A549 treated with AZD9567 at 1 μM for 4 hours (cell line): ENCODE data around the gene CDC7. TPM values are rescaled to one million over a fixed set of nuclear protein-coding genes. Genes with fewer than 3 reads are reported as not detected.

ENCODE experiments used
- total RNA-seq: library from RNA; stranded (reverse); fragments of 200-300 nt; extraction: Qiagen RNA extraction; gene quantifications from 5 replicates; pipeline ENCODE4 v1.2.3, GENCODE V29; 2022; ENCODE audit not compliant: insufficient read depth

The CDC7 gene
- total RNA-seq = 4.3 to 6.2 TPM (median 5.1 TPM) in 5 replicates

DNA sequence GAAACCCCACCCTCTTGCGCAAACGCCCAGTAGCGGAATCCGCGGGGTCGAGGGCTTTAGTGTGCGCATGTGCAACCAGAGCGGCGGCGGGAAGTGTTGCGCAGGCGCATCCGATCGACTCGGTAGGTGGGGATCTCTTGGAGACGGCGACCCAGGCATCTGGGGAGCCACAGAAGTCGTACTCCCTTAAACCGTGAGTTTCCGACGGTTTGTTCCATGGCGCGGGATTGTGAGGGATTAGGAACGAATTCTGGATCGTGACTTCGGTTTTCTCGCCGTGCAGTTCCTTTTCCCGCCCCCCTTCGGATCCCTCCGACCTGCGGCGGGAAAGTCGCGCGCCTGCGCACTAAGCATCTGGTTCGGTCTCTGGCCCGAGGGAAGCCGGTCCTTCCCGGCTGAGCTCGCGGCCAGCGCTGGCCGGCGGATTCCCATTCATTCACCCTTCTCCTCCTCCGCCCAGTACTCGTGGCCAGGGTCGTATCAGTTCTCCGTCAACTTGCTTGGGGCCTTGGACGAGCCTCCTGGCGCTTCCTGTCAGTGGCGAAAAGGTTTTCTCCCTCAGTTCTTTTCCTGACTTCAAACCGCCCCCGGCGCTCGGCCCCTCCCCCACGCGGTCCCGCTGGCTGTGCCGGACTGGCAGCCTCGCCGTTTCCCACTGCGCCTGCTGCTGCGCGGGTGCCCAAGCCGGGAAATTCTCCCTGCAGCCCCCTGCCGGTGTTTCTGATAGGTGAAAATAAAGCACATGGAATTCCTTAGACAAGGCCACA lies at the start of gene CDC7:
CDC7 (plus strand) TSS at position 96 of the 767 bp plus-strand sequence. CDS start 866 bp downstream, outside the sequence.

Other genes starting within 250 kb of the CDC7 start
- 0.06 to 0.12 TPM (median 0.08 TPM) in 4 of 5 replicates, not detected in the other for gene HFM1, start 96.0 kb upstream of the CDC7 start, total RNA-seq